Ovary (tissue), 9 donors: Measurements from ENCODE around the gene NR5A1. TPM values are rescaled to one million over a fixed set of nuclear protein-coding genes. Genes with fewer than 3 reads are reported as not detected.

Source experiments
- DNase-seq, 5 donors: peaks; one replicate each; pipeline ENCODE4 v3.0.0-alpha.2; 2019 to 2020
- H3K27ac ChIP-seq, 2 donors: fragments of 200-600 bp; one replicate each; pipeline versions ENCODE4 v1.5.1 to v1.8.0; 2019 to 2022
- H3K27me3 ChIP-seq: fragments of 200-600 bp; one replicate; pipeline ENCODE4 v1.8.0; 2022
- H3K36me3 ChIP-seq: fragments of 200-600 bp; sonication (generic); one replicate; pipeline ENCODE4 v1.5.1; 2019
- H3K4me1 ChIP-seq: one replicate; pipeline ENCODE4 v1.8.1; 2013; ENCODE audit warnings: mild to moderate bottlenecking, moderate library complexity; ENCODE audit not compliant: insufficient read depth
- H3K4me3 ChIP-seq: fragments of 200-600 bp; sonication (generic); one replicate; pipeline ENCODE4 v1.5.1; 2017
- H3K9me3 ChIP-seq, 2 donors: fragments of 200-600 bp in 1 of 2; sonication (generic) in 1 of 2; one replicate each; pipeline versions ENCODE4 v1.5.1 to v1.8.1; 2013 to 2019; ENCODE audit warnings: mild to moderate bottlenecking in 1 of 2, moderate library complexity in 1 of 2
- EP300 ChIP-seq: sonication (generic); formaldehyde crosslinking; IDR thresholded peaks from one replicate; pipeline ENCODE4 v1.6.1; 2017; ENCODE audit warnings: antibody characterized with exemption
- POLR2A ChIP-seq: fragments of 450-650 bp; IDR thresholded peaks from one replicate; pipeline ENCODE4 v1.6.1; 2017; ENCODE audit warnings: antibody characterized with exemption, mild to moderate bottlenecking, moderate library complexity
- WGBS, 3 donors: extraction: QIAGEN DNeasy Blood & Tissue Kit in 1 of 3; methylation state at CpG; one replicate each; pipeline versions ENCODE4 v1.1.5 to v1.1.7; 2013 to 2017; 5-methylcytosine and 5-hydroxymethylcytosine counted together
- intact Hi-C, 4 donors: fragments of 100-400 bp; cut with DNase I; formaldehyde crosslinking; loops; one replicate each; pipeline versions ENCODE4 v1.11.0 to v1.15.1; 2022 to 2023
- polyA plus RNA-seq, 2 donors: library from polyadenylated mRNA; stranded (reverse); fragments of 200-250 nt in 1 of 2; fragments of 350-450 nt in 1 of 2; fragmentation: Illumina TruSeq in 1 of 2; extraction: RNeasy Lipid Tissue Mini Kit (QIAGEN cat#74804) in 1 of 2; gene quantifications; one replicate each; pipeline ENCODE4 v1.2.3, GENCODE V29; 2013 to 2014
- total RNA-seq, 7 donors: library from RNA; depleted of rRNA in 2 of 7; stranded (reverse); fragments of >200 nt in 2 of 7; fragmentation: NEBNext Ultra II Directional in 3 of 7; extraction: Animal tissue kit (Norgen Biotek cat#: 25700) in 3 of 7; gene quantifications; one replicate each; pipeline versions ENCODE4 v1.1.0 to v1.2.4, GENCODE V29; 2016 to 2023
- TF ChIP-seq, protein P1 (sequence below), 3 donors: fragments of 450-650 bp in 2 of 3; fragments of 200-600 bp in 1 of 3; IDR thresholded peaks; one replicate each; pipeline versions ENCODE4 v1.5.1 to v1.8.0; 2016 to 2022; ENCODE audit warnings: antibody characterized with exemption in 3 of 3, mild to moderate bottlenecking in 1 of 3
- donor health status: DM: no; HTN: no; CAD: no; lungs with moderate emphysema.
- donor health status: DM: no; HTN: no; CAD: no.
- donor health status: Bipolar disorder and iron deficiency.
- donor health status: DM: yes; HTN: yes; CAD: no.
- donor health status: DM: no; HTN: no; CAD: no.
- donor health status: DM: yes; HTN: yes; CAD: no.

Gene NR5A1
- total and polyA plus RNA-seq, 9 donors = 14.7 to 73.6 (median 50.2) TPM

DNA sequence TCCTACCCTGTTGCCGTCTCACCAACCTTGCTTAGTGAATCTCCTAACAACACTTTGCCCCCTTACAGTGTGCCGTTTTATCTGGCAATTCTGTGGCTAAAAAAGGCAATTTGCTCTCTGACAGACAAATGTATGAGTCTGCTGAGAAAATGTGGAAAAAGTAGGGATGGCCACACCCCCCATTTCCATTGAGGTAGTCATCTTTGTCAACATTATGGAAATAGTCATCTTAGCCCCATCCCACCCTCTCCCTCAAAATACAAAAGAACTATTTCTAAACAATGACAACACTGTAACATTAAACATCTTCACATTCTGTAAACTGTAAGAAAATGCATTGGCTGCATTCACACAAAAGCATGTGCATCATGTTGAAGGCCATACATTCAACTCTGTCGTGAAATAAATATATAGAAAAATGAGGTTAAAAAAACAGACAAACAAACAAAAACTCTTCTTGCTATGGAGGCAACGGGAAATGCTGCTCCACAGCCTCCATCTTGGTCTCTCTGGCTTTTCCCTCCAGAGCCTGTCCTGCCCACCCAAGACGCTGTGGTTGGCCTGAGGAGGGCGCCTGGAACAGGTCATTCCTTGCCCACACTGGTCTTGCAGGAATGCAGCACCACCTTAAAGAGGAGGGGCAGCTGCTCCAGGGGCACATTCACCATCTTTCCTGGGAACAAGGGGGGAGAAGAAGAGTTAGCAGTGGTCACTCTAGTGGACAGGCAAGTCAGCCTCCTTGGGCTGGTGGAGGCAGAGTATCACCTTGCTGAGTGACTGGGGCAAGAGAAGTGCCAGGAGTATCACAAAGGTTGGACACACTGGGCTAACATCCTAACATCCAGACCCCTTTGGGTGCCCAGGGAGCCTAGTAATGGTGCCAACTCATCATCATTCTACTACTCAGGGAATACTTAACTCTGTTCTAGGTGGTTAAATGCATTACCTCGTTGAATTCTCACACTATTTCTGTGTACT is 15.2 kb upstream of the NR5A1 start:
- 78 to 80% (median 79%) methylated on average over 7 of the region's 7 CpGs for WGBS, 3 donors
- H3K27ac ChIP-seq = no peak overlapping the region
- no peaks in the 10 kb centered on the region for H3K27me3 ChIP-seq
- no peak for DNase-seq
- no peaks in the 10 kb centered on the region for H3K36me3 ChIP-seq
- intact Hi-C loops = no loop called here
- H3K4me1 ChIP-seq = no peaks in the 10 kb centered on the region
- no peak overlapping the region for H3K4me3 ChIP-seq
- no peaks in the 10 kb centered on the region for H3K9me3 ChIP-seq
- TF ChIP-seq, protein P1, sequence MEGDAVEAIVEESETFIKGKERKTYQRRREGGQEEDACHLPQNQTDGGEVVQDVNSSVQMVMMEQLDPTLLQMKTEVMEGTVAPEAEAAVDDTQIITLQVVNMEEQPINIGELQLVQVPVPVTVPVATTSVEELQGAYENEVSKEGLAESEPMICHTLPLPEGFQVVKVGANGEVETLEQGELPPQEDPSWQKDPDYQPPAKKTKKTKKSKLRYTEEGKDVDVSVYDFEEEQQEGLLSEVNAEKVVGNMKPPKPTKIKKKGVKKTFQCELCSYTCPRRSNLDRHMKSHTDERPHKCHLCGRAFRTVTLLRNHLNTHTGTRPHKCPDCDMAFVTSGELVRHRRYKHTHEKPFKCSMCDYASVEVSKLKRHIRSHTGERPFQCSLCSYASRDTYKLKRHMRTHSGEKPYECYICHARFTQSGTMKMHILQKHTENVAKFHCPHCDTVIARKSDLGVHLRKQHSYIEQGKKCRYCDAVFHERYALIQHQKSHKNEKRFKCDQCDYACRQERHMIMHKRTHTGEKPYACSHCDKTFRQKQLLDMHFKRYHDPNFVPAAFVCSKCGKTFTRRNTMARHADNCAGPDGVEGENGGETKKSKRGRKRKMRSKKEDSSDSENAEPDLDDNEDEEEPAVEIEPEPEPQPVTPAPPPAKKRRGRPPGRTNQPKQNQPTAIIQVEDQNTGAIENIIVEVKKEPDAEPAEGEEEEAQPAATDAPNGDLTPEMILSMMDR (IDR thresholded peaks at IDR 0.05) = no peak
- TF ChIP-seq EP300 (no peak), POLR2A (no peak)

DNA sequence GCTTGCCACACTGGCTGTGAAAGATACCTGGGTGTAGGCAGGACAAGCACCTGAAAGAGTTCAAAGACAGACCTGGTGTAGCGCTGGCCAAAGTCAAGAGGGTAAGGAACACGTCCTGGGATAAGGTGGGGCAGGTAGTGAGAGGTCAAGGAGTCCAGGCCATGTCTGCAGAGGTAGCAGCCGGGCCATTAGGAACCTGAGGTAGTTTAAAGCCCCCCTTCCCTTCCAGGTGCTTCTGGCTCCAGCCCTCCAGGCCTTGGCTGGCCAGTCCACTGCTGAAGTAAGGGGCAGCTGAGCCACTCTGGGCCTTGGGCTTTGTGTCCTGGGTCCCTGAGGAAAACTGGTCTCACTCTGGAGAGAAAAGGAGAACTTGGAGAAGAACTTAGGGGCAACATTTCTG is 13.9 kb upstream of the NR5A1 start:
- 89 to 98% (median 91%) methylated on average over 3 of the region's 3 CpGs for WGBS, 3 donors
- TF ChIP-seq POLR2A = no peak
- TF ChIP-seq, protein P1 (IDR thresholded peaks at IDR 0.05) = no peak
- TF ChIP-seq EP300 = no peak
- Histone ChIP-seq H3K9me3 (no peaks in the 10 kb centered on the region), H3K27ac (no peak overlapping the region), H3K36me3 (no peaks in the 10 kb centered on the region), H3K4me1 (no peaks in the 10 kb centered on the region), H3K4me3 (no peak overlapping the region), H3K27me3 (no peaks in the 10 kb centered on the region)
- DNase-seq = no peak
- intact Hi-C loops = no loop called here

DNA sequence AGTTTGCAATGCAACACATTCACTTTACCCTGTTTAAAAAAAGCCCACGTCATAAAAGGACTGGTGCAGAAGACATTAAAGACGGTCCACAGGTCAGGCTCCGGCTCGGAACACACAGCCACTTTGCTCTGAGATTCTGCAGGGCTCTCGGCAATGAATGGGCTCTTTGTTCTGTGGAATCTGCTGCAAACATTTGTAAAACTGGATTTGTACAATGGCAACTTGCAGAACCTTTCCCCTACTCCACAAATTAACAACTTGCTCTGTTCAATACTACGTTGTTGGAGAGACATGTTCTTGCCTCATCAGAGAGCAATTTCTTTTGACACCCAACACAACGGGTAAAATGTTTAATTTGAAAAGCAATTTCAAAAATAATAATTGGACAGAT is 13.0 kb upstream of the NR5A1 start:
- DNase-seq = no peak
- H3K36me3 ChIP-seq = no peaks in the 10 kb centered on the region
- H3K9me3 ChIP-seq = no peaks in the 10 kb centered on the region
- H3K27ac ChIP-seq = no peak overlapping the region
- 88 to 91% (median 89%) methylated on average over 7 of the region's 7 CpGs for WGBS, 3 donors
- intact Hi-C loops = no loop called here
- TF ChIP-seq POLR2A (no peak), EP300 (no peak)
- TF ChIP-seq, protein P1 (IDR thresholded peaks at IDR 0.05) = no peak
- no peaks in the 10 kb centered on the region for H3K27me3 ChIP-seq
- H3K4me3 ChIP-seq = no peak overlapping the region
- H3K4me1 ChIP-seq = no peaks in the 10 kb centered on the region

DNA sequence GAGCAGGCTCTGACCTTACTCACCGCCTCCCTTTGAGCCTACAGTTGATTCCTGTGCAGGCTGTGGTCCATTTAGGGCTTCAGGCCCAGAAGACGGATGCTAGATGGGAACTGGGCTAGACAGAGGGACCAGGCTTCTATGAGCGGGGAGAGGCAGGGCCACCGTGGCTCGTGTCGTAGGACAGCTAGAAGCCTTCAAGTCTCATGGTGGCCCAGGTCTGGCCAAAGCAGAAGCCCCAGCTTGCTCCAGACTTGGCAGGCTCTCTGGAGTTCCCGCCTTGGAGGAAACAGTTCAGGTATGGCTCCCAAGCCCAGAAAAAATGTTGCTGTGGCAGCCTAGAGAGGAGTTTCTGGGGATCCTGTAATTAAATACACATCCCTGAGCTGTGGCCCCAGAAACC is 10.9 kb upstream of the NR5A1 start:
- no peak overlapping the region for H3K4me3 ChIP-seq
- no peaks in the 10 kb centered on the region for H3K36me3 ChIP-seq
- TF ChIP-seq, protein P1 (IDR thresholded peaks at IDR 0.05) = no peak
- TF ChIP-seq POLR2A = no peak
- TF ChIP-seq EP300 = no peak
- intact Hi-C loops = no loop called here
- no peaks in the 10 kb centered on the region for H3K27me3 ChIP-seq
- 88 to 95% (median 91%) methylated on average over 7 of the region's 7 CpGs for WGBS, 3 donors
- peaks cover 10% of the 10 kb centered on the region for H3K4me1 ChIP-seq
- H3K9me3 ChIP-seq = no peaks in the 10 kb centered on the region
- no peak overlapping the region for H3K27ac ChIP-seq
- DNase-seq = no peak
